Measurements from ENCODE around the gene ABCC6. TPM values are rescaled to one million over a fixed set of nuclear protein-coding genes. Genes with fewer than 3 reads are reported as not detected.

Gene ABCC6
- total RNA-seq, 1 experiment from 2014 or later, result 1.1 TPM

- Histone ChIP-seq H3K9ac (ENCODE audit: extremely low read depth, insufficient read length, low read length) (no peak overlapping the region), H2AK5ac (ENCODE audit: insufficient read length, low read length) (no peak overlapping the region), H2BK5ac (ENCODE audit: insufficient read length, low read length) (no peak overlapping the region), H3K79me1 (ENCODE audit: insufficient read depth, low read depth, low read length, poor library complexity, severe bottlenecking) (no peaks in the 10 kb centered on the region), H4K8ac (replicated peaks; ENCODE audit: insufficient read length, low read depth, low read length) (no peak overlapping the region), H3K27me3 (ENCODE audit: insufficient read depth, low read length) (no peaks in the 10 kb centered on the region), H4K5ac (ENCODE audit: insufficient read length, low read depth, low read length) (no peak overlapping the region), H3K4me1 (ENCODE audit: insufficient read depth, low read length) (no peaks in the 10 kb centered on the region), H3K4ac (ENCODE audit: low read depth, low read length) (no peak overlapping the region), H3K79me2 (ENCODE audit: insufficient read depth, low read length) (no peaks in the 10 kb centered on the region), H3K23me2 (ENCODE audit: insufficient read length, low read depth, low read length, poor library complexity, severe bottlenecking) (no peaks in the 10 kb centered on the region), H4K91ac (ENCODE audit: insufficient read length, low read depth, low read length) (no peak overlapping the region), H3K56ac (ENCODE audit: insufficient read length, low read depth, low read length) (no peak overlapping the region), H2BK20ac (ENCODE audit: low read depth, low read length, poor library complexity, severe bottlenecking) (no peak overlapping the region), H3K4me2 (ENCODE audit: insufficient read depth, insufficient read length, low read length) (no peak overlapping the region), H3K23ac (ENCODE audit: insufficient read length, low read depth, low read length) (no peak overlapping the region), H4K20me1 (ENCODE audit: control insufficient read depth, insufficient read depth, insufficient read length) (no peaks in the 10 kb centered on the region), H3T11ph (ENCODE audit: low read length) (no peak overlapping the region), H2BK120ac (ENCODE audit: low read depth, low read length, poor library complexity, severe bottlenecking) (no peak overlapping the region), H3K18ac (ENCODE audit: insufficient read length, low read depth, low read length) (no peak overlapping the region), H2BK15ac (ENCODE audit: low read depth, low read length) (no peak overlapping the region), H2BK12ac (ENCODE audit: insufficient read length, low read depth, low read length) (no peak overlapping the region), H3K14ac (ENCODE audit: insufficient read depth, low read length) (no peak overlapping the region), H3K27ac (ENCODE audit: insufficient read length, low read depth, low read length) (no peak overlapping the region), H2AFZ (ENCODE audit: low read length) (no peak overlapping the region), H3K9me3 (ENCODE audit: control insufficient read depth, low read depth, low read length) (no peaks in the 10 kb centered on the region)
- WGBS (ENCODE audit: extremely low coverage, insufficient read length, low lambda C conversion rate), result no CpG with 5 or more reads among the region's 8 CpGs
- no peaks in the 10 kb centered on the region; a peak in 1 of 7 replicates for H3K36me3 Mint-ChIP-seq (ENCODE audit: insufficient read depth in 1 of 3, low read depth in 3 of 3)
- no peak for DNase-seq
- TF ChIP-seq CTCF (conservative IDR thresholded peaks at IDR 0.05), result no peak
- H3K27ac Mint-ChIP-seq, result no peak overlapping the region
- no peaks in the 10 kb centered on the region for H3K9me3 Mint-ChIP-seq
- peaks cover 8 to 11% of the 10 kb centered on the region in 2 experiments; a peak in 2 of 4 replicates for H3K4me1 Mint-ChIP-seq
- no peak overlapping the region for H3K4me3 Mint-ChIP-seq
- no peaks in the 10 kb centered on the region; the same call in 1 of the 2 replicates for H3K27me3 Mint-ChIP-seq (ENCODE audit: low read depth)
Observed at GRCh38 chr16:16189842-16190241, 33.5 kb downstream of the ABCC6 start.
